HG03097 (cell line): Measurements from ENCODE around the gene SFXN3.

Experiments used
- ATAC-seq: cut with Tn5 transposase; IDR thresholded peaks from one replicate; pipeline ENCODE4 v1.9.1; 2021; ENCODE audit not compliant: unreplicated experiment, low FRiP score

The SFXN3 gene

DNA sequence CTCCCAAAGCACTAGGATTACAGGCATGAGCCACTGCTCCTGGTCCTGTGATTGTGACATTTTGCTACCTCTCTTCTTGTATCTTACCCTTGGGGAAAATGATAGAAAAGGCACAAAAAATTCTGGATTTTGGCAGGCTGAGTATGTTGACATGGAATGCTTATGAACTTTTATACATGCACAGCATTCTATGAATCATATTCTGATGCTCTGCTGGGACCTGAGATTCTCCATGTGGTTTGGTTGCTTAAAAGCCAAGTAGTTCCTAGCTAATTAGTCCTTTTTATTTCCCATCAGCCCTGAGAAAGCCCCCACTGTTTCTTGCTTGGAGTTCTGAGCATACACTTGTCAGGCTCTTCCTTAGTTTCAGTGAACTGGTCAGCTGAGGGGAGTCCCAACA lies 22.5 kb downstream of the SFXN3 start:
- no peak for ATAC-seq

DNA sequence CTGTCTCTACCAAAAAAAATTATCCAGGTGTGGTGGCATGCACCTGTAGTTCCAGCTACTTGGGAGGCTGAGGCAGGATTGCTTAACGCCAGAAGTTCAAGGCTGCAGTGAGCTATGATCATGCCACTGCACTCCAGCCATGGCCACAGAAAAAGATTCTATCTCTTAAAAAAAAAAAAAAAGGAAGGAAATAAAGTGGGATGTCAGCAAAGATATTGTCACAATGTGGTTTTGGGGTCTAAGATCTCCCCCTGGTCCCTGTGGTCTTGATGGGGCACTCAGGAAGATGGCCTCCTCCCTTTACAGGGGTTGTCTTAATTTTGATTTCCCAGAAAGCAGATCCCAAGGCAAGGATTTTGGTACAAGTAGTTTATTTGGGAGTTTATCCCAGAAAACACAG lies 23.3 kb downstream of the SFXN3 start:
- ATAC-seq: no peak

DNA sequence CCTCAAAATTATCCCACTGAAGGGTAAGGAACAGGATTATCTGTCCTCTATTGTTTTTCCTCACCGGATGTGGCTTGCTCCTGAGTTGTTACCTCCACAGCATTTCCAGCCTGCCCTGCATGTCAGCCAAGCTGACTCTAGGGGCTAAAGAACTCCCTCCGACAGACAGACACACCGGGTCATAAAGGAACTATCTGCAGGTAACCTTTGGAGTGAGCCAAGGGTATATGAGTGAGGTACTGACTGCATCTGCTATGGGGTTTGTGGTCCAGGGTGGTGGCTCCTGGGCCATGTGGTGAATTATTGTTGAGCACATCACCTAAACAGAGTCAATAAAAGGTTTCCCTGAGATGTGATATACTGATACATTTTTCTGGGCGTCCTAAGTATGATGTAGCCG lies 23.8 kb downstream of the SFXN3 start:
- no peak for ATAC-seq

DNA sequence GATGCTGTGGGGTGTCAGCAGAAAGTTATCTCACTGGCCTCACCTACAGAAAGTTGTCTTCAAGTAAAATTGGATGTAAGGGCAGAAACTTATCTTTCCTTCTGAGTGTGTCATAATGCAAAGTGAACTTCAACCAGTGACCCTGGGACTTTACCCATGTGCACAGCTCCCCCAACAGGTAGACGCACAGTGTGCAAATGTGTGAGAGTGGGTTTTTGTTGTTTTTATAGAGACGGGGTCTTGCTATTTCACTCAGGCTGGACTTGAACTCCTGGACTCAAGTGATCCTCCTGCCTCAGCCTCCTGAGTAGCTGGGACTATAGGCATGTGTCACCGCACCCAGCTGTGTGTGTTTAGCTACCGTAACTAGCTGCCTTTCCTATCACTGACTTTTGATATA lies 24.4 kb downstream of the SFXN3 start:
- ATAC-seq: no peak

DNA sequence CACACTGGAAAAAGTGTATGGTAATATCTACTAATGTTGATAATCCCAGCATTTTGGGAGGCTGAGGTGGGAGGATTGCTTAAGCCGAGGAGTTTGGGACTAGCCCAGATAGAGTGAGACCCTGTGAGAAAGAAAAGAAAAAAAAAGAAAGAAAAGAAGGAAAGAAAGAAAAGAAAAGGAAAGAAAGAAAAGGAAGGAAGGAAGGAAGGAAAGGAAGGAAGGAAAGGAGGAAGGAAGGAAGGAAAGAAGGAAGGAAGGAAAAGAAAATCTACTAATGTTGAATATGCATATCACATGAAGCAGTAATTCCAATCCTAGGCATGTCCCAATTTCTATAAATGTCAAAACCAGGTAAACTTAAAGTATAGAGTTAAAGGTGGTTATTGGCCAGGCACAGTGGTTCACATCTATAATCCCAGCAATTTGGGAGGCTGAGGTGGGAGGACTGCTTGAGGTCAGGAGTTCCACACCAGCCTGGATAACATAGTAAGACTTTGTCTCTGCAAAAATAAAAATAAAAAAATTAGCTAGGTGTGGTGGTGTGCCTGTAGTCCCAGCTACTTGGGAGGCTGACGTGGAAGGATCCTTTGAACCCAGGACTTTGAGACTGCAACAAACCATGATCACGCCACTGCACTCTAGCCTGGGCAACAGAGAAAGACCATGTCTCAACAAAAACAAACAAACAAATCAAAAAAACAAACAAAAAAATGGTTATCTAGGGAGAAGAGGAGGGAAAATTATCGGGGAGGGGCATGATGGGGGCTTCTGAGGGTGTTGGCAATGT lies 25.5 kb downstream of the SFXN3 start:
- no peak for ATAC-seq

DNA sequence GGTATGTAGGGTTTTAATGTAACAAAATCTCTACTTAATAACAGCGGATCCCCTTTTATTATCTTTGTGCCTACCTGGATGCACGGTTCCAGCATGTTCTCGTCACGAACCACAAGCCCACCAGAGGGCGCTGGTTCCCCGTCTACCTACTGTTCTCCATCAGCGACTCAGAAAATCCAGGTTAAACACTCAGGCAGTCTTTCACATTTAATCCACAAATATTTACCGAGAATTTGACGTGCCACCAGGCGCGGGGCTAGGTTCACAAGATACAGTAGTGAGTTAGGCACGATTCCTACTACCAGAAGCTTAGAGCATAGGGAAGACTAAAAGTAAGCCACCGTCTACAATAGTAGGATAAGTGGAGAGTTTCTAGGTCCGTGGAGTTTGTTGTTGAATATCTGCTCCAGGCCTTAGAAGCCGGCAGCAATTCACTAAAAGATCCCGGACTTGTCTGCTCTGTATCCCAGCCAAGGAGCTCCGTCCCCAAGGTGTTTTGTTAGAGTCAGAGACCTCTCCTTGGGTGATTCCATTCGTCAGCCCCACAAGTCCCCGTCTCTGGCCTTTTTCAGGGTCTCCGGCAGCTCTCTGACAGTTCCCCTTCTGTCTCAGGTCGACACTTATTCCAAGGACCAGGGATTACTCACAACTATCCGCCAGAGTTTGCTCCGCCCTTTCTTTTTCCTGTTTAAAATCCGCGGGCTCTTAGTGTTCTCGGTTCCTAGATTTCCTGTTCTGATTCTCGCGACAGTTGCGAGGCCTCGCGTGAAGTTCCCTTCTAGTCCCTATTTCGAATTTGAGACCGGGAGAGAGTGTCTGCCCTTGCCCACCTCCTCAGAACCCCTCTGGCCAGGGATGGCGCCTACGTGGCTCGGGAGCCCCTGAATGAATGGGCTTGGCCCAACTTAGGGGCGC lies 29.3 kb downstream of the SFXN3 start:
- peak; percentile 36 for ATAC-seq

DNA sequence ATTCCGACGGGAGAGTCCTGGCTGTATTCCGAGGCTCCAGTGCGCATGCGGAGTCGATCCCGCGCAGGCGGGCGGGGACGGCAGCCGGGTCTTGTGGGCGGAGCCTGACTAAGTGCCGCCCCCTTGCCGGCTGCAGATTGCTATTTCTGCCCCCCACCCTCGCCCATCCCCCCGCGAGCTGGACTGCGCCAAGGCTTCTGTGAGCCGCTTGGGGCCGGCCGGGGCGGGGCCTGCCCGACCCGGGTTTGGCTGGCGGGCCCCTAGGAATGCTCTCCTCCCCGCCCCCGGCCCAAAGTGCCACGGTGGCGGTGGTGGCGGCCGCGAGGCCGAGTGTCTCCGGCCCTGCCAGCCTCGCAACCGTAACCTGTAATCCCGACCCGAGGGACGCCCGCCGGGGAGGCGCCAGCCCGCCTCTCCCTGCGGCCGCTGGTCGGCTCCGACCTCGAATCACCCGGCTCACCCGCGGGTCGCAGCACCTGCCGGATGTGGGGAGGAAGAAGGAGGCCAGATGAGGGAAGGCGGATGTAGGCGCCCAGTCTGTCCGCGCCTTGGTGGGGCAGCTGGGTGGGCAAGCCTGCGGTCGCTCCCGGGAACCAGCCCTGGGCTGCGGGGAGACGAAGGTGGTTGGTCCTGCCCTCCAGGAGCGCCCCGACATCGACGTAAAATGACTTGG lies 30.1 kb downstream of the SFXN3 start:
- peak; percentile 46 for ATAC-seq

DNA sequence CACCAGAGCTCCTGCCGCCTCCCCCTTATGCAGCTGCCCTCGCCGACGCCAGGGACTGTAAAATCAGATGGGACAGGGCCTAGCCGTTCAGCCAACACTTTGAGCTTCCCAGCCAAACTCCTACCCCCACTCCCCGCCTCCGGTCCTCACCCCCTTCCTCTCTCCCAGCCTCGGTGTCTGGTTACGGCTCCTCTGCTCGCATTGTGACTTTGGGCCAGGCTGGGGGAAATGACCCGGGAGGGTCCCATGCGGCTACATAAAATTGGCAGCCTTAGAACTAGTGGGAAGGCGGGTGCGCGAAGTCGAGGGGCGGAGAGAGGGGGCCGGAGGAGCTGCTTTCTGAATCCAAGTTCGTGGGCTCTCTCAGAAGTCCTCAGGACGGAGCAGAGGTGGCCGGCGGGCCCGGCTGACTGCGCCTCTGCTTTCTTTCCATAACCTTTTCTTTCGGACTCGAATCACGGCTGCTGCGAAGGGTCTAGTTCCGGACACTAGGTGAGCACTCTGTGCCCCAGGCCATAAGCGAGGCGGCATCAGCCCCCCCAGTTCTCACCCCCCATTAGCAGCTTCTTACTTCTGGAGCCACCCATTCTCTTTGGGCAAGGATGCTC lies 30.7 kb downstream of the SFXN3 start, which contains the start of gene KAZALD1:
Gene KAZALD1 (plus strand): TSS at position 366 of the 608 bp plus-strand sequence. CDS start 604 bp downstream, outside the sequence.
- peak; percentile 1 for ATAC-seq

DNA sequence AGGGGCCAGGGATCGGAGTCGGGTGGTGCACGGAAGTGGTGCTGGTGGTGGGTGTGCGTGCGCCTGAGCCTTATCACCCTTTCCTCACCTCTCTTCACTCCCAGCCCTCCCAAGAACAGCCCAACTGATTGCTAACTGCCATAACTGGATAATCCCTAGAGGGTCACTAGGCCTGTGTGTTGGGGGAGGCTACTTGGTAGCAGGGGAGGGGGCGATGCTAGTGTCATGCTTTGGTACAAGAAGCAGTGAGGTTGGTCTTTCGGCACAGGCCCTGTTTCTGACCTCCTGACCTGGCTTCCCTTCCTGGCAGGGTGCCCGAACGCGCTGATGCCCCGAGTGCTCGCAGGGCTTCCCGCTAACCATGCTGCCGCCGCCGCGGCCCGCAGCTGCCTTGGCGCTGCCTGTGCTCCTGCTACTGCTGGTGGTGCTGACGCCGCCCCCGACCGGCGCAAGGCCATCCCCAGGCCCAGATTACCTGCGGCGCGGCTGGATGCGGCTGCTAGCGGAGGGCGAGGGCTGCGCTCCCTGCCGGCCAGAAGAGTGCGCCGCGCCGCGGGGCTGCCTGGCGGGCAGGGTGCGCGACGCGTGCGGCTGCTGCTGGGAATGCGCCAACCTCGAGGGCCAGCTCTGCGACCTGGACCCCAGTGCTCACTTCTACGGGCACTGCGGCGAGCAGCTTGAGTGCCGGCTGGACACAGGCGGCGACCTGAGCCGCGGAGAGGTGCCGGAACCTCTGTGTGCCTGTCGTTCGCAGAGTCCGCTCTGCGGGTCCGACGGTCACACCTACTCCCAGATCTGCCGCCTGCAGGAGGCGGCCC lies 31.4 kb downstream of the SFXN3 start:
- ATAC-seq: no peak

DNA sequence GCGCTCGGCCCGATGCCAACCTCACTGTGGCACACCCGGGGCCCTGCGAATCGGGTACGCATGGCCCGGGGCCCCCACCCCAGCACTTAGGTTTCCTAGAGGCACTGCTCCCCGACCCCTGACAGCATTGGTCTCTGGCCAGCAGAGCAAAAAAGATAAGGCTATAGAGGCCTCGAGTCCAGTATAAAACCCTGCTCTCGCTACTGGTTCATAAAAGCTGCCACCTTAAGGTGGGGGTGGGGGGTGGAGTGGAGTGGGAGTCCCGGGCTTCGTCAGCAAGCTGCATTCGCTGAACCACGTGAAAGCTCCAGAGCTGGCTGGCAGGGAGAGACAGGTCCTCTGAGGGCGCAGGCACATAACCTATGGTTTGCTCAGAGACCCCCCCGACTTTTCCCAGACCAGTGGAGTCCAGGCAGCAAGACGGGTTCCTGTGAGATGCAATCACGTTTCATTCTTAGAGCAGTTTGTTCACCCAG lies 32.1 kb downstream of the SFXN3 start:
- ATAC-seq: no peak

DNA sequence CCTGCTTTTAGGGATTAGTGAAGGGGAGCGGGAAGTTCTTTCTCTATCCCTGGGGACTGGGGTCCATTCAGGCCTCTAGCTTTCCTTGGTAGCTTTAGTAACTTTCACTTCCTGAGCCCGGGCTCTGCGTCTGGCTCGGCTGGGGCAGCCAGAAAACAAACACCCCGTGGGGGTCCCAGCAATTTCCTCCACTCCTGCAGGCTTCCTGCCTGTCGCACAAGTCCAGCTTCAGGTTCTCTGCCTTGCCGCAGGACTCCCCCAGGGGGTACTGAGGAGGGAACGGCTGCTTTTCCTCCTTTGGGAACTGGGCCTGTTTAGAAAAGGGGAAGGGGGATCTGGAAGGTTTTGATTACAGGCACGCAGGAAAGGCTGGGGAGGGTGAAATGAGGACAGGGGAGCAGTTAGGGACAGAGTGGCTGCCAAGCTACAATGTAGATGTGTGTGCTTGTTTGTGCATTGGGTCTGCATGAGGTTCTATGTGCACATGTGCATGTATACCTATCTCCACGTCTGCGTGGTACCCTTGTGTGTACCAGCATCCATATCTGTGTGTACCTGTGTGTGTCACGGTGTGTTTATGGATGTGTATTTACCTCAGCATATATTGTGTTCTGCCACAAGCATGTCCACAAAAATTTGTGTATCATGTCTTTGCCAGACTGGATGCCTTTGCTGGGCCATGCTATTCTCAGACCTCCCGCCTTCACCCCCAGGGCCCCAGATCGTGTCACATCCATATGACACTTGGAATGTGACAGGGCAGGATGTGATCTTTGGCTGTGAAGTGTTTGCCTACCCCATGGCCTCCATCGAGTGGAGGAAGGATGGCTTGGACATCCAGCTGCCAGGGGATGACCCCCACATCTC lies 32.7 kb downstream of the SFXN3 start:
- ATAC-seq: no peak

DNA sequence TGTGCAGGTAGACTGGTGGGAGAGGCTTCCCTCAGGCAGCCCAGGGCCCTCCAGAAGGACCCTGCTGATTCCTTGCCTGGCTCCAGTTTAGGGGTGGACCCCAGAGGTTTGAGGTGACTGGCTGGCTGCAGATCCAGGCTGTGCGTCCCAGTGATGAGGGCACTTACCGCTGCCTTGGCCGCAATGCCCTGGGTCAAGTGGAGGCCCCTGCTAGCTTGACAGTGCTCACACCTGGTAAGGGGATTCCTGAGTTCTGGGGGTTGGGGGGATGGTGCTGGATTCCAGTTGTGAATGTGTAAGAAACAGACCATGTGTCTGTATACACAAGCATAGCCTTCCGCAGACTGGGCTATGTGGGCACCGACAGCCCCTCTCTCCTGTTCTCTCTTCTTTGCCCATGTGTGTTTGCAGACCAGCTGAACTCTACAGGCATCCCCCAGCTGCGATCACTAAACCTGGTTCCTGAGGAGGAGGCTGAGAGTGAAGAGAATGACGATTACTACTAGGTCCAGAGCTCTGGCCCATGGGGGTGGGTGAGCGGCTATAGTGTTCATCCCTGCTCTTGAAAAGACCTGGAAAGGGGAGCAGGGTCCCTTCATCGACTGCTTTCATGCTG lies 33.5 kb downstream of the SFXN3 start:
- ATAC-seq: no peak

DNA sequence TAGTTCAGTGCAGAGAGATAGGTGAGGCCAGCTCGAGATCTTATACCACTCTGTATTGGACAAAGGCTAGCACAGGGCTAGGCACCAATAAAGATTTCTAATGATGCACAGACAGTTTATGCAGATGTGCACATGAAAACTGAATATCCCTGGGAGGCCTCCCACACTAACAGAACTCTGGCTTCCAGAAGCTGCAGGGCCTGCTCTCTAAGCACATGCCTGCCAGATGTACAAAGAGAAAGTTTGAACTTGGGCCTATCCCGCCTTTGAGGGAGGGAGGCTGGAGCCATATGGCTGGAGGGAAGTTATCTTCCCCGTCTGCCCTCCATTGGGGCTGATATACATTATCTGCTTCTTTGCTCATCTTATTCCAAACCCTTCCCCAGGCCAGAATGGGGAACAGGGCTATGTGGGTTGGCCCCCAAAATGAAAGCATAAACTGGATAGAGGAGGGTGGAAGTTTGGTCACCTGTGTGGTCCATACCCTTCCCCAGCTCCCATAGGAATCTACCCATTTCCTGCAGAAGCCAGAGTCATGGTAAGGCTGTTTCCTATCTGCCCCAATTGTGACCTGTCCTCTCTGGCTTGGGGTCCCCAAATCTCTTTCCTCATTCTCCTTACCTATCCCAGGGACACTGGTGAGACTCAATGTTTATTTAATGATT lies 34.6 kb downstream of the SFXN3 start:
- ATAC-seq: no peak

DNA sequence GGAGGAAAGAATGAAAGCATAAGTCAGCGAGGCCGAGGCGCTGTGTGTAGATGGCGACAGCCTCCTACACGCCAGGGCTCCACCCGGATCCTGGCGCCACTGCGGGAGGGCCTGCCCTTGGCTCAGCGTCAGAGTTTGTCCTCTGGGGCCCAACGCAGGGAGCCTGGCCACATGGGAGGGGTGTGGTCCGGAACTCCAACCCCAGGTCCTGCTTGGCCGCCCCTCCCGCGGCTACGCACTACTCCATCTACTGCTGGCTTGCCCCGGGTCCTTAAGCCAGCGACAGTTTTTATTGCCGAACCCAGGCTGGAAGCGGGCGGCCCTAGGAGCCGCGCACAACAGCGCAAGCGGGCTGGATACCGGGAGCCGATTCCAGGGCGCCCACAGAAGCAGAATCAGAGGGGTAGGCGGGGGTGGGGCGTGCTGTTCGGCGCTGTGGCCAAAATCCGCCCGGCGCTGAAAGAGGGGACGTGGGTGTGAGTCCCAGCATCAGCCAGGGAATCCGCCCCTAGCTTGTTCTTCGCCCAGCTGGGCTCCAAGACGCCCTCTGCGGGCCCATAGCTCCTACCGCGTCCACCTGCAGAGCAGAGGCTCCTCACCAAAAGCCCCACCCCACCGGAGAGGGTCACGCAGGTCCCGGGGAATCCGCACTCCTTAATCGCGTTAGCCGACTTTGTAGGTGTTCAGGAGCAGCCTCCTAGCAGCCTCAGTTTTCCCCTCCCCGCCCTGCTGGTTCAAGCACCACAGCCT lies 35.3 kb downstream of the SFXN3 start:
- no peak for ATAC-seq

DNA sequence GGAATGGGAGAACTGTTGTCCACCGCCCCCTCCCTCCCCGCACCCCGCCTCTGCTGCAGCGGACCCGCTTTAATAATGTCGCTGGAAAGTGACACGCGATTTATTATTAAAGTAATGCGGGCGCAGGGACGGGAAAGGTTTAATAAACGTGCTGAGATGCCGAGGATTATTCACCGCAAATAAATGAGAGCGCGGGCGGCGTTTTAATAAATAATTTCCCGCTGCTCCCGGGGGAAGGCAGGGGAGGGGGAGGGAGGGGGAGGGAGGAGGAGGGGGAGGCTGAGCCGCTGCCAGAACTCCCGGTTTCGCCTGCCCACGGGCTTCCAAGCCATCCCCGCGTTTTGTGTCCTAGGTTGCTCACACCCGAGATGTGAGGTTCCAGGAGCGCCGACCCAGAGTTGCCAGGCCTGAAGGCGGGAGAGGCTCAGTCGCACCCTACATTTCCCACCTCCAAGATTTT lies 35.9 kb downstream of the SFXN3 start:
- no peak for ATAC-seq

DNA sequence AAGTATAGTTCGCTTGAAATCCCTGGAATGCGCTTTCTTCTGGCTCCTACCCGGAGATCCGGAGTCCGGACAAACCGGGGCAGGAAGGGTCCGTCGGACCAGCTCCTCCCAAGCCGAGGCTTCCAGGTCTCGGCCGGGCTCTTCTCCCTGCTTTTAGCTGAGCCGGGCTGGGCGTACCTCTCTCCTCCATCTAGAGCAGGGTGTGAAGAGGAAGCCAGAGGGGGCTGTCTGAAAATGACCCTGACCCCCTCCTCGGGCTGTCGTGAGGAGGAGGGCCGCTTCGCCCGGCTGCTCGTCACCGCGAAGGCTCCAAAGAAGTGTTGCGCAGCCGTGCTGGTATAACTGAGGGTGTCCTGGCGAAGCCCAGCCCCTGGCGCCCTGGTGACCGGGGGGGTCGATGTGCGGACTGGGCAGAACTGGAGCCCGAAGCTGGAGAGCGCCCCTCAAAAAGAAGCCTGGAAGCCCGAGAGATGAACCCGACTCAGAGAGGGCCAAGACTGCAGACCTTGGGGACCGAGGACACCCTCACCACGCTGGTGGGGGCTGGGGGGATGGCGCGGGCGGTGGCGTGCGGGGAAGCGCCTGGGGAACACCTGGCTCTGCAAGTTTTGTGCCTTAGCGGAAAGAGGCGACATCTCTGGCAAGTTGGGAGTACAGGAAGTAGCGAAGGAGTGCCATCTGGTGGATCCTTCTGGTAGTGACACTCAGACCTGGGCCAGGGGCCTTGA lies 36.5 kb downstream of the SFXN3 start:
- ATAC-seq: peak; percentile 31
